ENCODE data around the gene BRD7. TPM values are rescaled to one million over a fixed set of nuclear protein-coding genes. Genes with fewer than 3 reads are reported as not detected.

BRD7 gene
- total and polyA plus RNA-seq, 10 of the 15 experiments (the other 5 are each of a cell fraction or from before 2014, with no cell fraction given): 16.9 to 74.7 (median 52.0) TPM

- Histone ChIP-seq H3K27me3 (replicated peaks in 1 of 2; ENCODE audit: control insufficient read depth in 2 of 2, insufficient read depth in 2 of 2, low read length in 1 of 2) (no peaks in the 10 kb centered on the region), H2AFZ (ENCODE audit: control insufficient read depth, low read depth, low read length) (no peak overlapping the region), H3K36me3 (ENCODE audit: control insufficient read depth in 2 of 2, insufficient read depth in 2 of 2, low read length in 1 of 2) (no peaks in the 10 kb centered on the region), H3K27ac (ENCODE audit: control insufficient read depth, insufficient read depth) (no peak overlapping the region), H3K4me3 (no peak overlapping the region), H3K9me3 (replicated peaks; ENCODE audit: control insufficient read depth, insufficient read depth, low read length) (no peaks in the 10 kb centered on the region), H3K4me1 (ENCODE audit: control insufficient read depth, insufficient read depth, low read length) (no peaks in the 10 kb centered on the region), H3K79me2 (ENCODE audit: control insufficient read depth, insufficient read depth, low read length) (no peaks in the 10 kb centered on the region), H4K20me1 (ENCODE audit: control insufficient read depth, insufficient read depth) (no peaks in the 10 kb centered on the region), H3K9ac (ENCODE audit: control insufficient read depth, insufficient read depth, low read length) (no peak overlapping the region), H3K4me2 (ENCODE audit: control insufficient read depth, insufficient read depth) (no peak overlapping the region)
- TF ChIP-seq MEF2B (IDR thresholded peaks at IDR 0.05; ENCODE audit: partially characterized antibody, poor library complexity, severe bottlenecking) (no peak), CREB1 (IDR thresholded peaks at IDR 0.05; ENCODE audit: low read depth) (no peak), STAT1 (conservative IDR thresholded peaks at IDR 0.05) (no peak), EZH2 (IDR thresholded peaks at IDR 0.05; ENCODE audit: borderline replicate concordance, control insufficient read depth, low read depth, low read length) (no peak), KLF5 (IDR thresholded peaks at IDR 0.05; ENCODE audit: partially characterized antibody) (no peak), MLLT1 (IDR thresholded peaks at IDR 0.05) (no peak), TARDBP (IDR thresholded peaks at IDR 0.05; ENCODE audit: borderline replicate concordance) (no peak), PAX8 (IDR thresholded peaks at IDR 0.05) (no peak), NRF1 (conservative IDR thresholded peaks at IDR 0.05; ENCODE audit: low read depth, low read length) (no peak)
- TF ChIP-seq, protein P1, sequence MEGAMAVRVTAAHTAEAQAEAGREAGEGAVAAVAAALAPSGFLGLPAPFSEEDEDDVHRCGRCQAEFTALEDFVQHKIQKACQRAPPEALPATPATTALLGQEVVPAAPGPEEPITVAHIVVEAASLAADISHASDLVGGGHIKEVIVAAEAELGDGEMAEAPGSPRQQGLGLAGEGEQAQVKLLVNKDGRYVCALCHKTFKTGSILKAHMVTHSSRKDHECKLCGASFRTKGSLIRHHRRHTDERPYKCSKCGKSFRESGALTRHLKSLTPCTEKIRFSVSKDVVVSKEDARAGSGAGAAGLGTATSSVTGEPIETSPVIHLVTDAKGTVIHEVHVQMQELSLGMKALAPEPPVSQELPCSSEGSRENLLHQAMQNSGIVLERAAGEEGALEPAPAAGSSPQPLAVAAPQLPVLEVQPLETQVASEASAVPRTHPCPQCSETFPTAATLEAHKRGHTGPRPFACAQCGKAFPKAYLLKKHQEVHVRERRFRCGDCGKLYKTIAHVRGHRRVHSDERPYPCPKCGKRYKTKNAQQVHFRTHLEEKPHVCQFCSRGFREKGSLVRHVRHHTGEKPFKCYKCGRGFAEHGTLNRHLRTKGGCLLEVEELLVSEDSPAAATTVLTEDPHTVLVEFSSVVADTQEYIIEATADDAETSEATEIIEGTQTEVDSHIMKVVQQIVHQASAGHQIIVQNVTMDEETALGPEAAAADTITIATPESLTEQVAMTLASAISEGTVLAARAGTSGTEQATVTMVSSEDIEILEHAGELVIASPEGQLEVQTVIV (IDR thresholded peaks at IDR 0.05; ENCODE audit: borderline replicate concordance, partially characterized antibody): no peak
- SMC1A ChIA-PET (ENCODE audit: uncharacterized antibody, unreplicated experiment): interaction anchor here (0.6 to 1.7 kb wide), 4 partner anchors 9 to 369 kb away, joined by 3 to 6 read pairs (median 4); no protein-coding TSS in a partner anchor
- CTCF ChIA-PET: interaction anchor here (1.1 to 3.0 kb wide), 3 partner anchors 10 to 429 kb away, joined by 3 to 14 read pairs (median 6); no protein-coding TSS in a partner anchor
- in situ Hi-C loops (cut with MboI) (no loop called here), intact Hi-C loops (cut with micrococcal nuclease; ENCODE audit: unreplicated experiment) (loop anchor here (10.0 kb wide), 1 partner anchor 128 kb away; no protein-coding TSS in a partner anchor)
- 43% methylated on average over 4 of the region's 4 CpGs for WGBS (ENCODE audit: insufficient coverage, insufficient replicate concordance, low lambda C conversion rate, missing lambda C conversion rate)
- ATAC-seq: no peak
- RAD21 ChIA-PET (ENCODE audit: unreplicated experiment): no interaction called here
- BruUV-seq (replicated peaks): no TSS peak
- DNase-seq (ENCODE audit: low read depth, low spot score): no peak
- POLR2A ChIA-PET: no interaction called here
- FAIRE-seq: no peak
Measured at GRCh38 chr16:50377001-50377400, 8.2 kb upstream of the BRD7 start.

Measured in GM12878 (cell line).